CMK (cell line): ENCODE measurements around the gene ZC3H12C.

Experiments
- DNase-seq: peaks from one replicate; pipeline ENCODE4 v3.0.0-alpha.2; 2010; ENCODE audit warnings: low read depth

ZC3H12C gene

DNA sequence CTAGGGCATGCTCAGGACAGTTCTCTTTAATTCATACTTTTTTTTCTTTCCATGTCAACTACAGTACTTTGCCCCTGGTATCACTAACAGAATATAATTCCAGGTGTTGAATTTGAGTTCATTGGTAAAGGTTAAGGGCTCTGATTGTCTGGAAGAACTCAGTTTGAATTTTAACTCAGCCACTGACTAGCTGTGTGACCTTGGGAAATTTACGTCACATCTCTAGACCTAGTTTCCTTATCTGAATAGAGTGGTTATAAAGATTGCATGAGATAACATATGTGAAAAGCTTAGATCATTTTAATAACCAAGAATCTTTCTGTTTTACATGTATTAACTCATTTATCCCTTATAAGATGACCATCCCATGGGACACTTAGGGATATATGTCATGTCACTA lies 15.8 kb upstream of the ZC3H12C start:
- no peak for DNase-seq

DNA sequence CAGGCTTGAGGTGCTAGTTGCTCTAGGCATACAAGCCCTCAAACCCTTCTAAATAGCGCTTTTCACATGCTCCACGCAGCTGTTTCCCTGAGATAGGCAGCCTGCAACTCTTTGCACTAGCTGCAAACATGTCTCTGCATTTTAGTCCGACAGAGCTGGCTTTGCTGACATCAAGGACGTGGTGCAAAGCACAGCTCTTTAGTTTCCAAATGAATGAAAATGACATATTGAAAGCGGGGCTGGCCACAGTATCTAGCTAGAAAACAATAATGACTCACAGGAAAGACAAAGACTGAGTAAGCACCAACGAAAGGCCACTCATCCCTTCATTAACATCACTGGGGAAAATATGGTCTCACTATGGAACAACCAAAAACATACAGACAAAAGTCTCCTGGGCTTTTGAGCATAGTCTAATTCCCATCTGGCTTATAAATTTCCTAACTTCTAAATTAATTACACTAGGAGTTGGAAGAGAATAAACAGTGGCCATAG lies 15.3 kb upstream of the ZC3H12C start:
- DNase-seq = no peak

DNA sequence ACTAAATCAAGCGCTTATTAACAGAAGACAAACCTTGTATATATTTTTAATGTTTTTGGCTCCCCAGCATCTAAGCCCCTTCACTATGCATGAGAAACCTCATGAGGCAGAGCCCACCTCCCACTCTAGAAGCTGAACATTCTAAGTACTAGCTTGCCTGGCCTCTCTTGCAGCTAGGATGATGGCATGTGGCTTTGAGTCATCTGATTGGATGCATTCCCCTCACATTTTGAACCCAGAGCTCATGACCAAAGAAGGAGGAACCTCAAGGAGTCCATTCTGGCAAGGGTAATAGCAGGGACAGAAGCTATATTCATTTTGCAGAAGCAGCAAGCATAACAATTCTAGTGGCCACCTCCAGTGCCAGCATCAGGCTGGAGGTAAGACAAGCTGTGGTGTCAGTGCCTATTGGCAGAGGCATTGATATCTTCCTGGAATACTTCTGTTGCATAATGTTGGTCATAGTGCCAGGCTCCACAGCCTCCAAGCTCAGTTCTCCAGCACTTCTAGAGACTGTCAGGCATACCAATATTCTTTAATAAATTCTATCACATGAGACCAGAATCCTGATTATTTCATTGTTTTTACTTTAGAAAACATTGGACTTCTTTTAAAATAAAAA lies 14.2 kb upstream of the ZC3H12C start:
- no peak for DNase-seq

DNA sequence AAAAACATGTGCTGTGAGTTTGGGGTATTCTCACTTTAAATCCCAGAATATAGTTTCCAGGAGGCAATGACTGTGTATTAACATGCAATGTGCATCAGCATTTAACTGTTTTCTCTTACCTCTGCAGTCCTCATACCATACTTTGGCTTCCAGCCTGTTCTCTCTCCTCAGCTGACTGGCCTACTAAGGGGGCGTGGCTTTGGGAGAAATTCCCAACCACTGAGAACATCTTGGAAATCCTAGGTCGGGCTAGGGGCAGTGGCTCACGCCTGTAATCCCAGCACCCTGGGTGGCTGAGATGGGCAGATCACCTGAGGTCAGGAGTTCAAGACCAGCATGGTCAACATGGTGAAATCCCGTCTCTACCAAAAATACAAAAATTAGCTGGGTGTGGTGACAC lies 13.5 kb upstream of the ZC3H12C start:
- DNase-seq = no peak

DNA sequence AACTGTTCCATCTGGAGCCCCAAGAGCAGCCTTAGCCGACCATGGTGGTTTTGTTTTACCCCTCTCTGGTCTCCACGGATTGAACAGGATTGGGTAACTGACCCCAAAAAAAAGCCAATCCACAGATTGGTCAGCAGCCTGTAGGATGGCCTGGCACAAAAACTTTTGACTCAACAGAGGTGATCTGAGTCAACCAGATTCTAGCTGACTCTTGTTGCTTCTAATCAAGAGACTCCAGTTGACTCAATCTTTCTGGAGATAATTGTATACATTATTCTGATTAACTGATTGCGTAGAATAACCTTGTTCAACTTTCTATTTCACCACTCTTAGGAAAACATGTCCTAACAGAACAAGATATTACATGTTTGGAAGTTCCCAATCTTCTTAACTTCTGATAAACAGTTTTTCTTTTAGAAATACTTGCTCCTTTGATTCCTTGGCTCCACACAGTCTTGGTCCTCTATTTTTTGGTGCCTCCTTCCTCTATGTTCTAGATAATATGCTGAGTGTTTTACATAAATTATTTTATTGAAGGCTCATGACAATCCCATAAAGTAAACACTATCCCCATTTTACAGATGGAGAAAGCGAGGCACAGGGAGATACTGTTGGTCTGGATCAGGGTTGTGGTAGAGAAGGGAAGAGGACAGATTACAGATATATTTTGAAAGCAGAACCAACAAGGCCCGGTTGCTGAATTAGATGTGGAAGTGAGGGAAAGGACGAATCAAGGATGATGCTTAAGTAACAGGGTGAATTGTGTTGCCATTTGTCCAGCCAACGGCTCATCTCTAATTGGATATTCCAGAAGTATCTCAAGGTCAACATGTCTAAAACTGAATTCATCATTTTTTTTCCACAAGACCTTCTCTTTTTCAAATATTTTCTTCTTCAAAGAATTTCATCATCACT lies 11.5 kb upstream of the ZC3H12C start:
- no peak for DNase-seq

DNA sequence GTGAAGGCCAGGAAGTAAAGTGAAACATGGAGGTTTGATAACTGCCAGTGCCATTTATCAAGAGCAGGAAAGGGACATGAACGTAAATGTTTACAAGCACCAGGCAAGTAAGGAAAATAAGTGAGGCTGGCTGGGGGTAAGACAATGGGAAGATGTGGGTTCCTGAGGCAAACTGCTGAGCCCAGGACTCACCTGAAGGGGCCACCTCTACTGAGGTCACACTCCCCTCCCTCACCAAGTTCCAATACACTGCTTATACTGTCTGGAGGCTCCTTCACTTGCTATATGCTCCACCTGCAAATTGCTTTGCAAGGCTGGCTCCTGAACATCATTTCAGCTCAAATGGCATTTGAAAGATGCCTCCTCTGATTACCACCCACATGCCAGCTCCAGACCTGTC lies 10.3 kb upstream of the ZC3H12C start:
- DNase-seq = no peak

DNA sequence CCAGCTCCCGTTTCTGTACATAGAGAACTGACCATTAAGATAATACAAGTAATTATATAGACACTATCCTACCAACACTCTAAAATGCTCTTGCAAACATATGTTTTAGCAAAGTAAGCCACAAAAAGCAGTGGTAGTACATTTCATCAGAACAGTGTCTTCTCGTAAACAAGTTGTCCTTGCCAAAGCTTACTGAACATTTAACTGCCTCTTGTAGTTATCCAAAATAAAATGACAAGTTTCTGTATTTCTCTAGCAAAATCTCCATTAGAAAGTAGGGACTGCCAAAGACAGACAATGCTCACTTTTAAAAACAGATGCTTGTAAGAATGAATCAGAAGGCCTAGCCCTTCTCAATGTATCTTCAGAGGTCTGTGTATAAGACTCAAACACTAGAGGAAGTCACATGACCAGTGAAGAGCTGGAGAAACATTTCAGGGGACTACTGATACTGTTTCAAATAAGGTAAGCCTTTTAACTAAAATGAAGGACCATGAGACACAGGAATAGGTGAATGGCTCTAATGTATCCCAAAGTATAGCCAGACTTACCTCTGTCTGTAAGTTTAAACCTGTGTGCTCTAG lies 7.8 kb upstream of the ZC3H12C start:
- DNase-seq = no peak

DNA sequence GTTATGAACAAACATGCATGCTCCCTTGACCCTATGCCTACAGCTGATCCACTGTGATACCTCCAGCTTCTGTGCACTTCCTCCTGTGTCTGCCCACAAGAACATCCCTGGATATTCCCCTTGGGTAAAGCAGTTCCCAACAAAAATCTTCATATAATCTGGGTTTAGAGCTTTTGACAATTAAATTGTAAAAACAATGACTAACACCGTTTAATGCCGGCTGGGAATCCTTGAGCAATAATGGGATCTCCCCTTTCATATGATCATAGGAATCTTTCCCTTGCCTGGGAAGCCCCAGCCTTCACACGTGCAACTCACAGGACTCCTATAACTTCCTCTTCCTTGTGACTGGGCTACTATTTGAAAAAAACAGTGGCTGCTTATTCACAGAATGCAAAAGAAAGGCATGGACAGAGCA lies 6.3 kb upstream of the ZC3H12C start:
- no peak for DNase-seq

DNA sequence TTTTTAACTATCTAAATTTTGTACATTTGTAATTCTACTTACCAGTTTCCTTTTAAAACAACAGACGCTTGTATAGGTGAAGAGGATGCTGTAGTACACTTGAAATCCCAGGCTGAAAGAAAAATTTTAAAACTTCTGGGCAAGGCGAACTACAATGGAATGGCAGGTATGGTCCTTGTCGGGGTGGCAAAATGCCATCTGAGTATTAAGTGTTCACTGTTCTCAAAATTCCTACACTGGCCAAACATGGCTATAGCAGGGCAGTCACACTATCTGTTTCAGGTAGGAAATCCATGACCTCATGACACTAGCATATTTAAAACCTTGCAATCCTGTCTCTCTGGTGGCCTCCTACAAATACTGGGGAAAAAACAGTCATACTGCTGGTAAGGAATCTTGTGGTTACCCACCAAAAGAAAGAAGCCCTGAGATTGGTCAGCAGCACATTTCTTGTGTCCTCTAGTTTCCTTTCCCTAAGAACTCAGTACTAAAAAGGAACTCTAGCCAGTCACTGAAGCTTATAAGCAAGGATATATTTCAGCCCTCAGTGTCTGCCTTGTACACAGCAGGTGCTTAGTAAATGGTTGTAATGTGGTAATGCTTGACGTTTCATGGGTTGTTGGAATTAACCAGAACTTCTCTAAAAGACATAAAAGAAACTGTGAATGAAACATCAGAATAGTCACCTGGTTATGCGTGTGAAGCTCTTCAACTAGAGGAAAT lies 5.2 kb upstream of the ZC3H12C start:
- no peak for DNase-seq

DNA sequence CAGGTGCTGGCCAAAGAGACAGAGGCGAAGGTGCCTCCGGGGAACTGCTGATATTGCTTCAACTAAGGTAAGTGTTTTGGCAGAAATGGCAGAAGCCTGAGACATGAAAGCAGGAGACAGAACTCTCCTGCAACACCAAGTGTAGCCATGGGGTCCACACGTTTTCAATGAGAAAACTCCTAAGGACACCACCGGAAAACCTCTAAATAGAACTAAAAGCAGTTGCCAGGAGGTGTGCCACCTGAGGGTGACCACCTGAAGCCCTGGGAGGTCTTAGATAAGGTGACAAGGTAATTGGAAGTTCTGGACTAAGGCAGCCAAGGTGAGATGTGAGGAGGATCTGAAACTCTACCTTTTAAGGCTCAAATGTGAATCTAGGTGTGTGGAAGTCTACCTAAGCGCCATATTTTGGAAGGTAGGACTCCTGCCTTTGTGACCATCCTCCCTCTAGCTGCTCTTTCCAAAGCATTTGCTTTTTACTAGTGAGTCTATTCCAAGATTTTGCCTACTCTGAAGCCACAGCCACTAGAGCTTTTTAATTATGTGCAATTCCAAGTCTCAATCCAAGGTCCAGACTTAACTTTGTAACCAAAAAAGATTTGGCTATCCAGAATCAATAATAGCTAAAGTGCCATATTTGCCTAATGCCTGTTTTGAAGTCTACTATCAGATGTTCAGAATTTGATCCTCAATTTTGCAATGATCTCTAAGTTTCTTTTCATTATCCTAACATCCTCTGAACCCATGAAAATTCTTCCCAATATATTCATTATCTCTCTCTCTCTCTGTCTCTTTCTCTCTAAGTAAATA lies 4.5 kb upstream of the ZC3H12C start:
- no peak for DNase-seq

DNA sequence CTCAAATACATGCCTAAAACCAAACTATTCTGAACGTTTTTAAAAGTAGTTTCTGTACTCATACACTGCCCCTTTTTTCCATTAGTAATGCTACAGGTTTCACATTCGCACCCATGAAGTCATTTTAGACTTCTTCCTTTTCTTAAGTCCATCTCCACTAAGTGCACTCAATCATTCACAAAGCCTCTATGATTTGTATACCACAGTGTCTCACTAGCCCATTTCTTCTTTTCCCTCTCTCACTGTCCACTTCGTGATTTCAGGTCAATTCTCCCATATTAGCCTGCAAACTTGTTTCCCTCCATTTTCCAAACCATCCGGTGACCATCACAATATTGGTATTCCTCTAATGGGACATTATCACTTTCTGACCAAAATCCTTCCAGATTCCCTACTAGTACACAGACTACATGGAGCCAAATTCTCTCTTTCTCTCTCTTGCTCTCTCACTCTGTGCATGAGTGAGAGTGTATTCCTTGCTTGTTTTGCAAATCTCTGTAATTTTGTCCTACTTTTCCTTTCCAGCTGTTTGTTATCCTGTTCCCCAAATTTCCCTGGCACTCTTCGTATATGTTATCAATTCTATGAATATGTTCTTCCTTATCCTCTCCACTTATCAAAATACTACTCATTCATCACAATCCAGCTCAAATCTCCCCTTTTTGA lies 3.4 kb upstream of the ZC3H12C start:
- no peak for DNase-seq

DNA sequence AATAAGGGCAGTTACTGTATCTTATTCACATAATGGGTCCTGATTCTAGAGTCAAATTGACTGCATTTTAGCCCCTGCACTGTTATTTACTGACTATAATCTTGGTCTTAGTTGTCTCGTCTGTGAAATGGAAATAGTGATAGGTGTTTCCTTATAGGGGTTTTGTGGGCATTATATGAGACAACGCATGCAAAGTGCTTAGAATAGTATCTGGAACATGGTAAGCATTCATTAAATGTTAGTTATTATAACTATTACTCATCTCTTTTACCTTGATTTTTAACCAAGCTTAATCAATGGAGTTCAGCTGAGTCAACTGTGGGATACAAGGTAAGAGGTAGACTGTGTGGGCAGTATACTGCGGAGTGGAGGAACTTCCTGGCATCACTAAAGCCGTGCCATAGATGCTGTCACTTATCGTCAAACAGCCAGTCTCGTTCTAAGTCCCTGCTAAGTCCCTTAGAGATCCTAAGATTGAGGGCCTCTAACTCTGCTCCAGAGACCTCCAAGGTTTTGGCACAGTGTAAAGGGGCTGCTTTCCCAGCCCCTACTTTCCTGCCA lies 2.6 kb upstream of the ZC3H12C start:
- DNase-seq = no peak

DNA sequence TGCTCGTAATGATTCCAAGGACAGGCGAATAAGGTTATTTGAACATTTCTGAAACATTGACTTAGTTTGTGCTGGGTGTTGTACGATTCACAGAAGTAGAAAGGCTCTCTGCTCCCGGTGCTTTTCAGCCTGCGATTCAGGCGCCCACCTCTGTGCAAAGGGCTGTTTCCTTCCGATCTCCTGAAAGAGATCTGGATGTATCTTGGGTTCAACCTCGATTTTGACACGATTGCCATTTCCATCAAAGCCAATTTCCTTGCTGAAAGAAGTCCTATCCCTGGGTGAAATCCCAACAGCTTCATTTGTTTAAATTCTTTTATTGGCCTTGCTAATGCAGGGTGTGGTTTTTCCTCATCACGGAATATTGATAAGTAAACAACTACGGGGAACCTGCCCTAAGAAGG lies 1.1 kb upstream of the ZC3H12C start:
- no peak for DNase-seq

DNA sequence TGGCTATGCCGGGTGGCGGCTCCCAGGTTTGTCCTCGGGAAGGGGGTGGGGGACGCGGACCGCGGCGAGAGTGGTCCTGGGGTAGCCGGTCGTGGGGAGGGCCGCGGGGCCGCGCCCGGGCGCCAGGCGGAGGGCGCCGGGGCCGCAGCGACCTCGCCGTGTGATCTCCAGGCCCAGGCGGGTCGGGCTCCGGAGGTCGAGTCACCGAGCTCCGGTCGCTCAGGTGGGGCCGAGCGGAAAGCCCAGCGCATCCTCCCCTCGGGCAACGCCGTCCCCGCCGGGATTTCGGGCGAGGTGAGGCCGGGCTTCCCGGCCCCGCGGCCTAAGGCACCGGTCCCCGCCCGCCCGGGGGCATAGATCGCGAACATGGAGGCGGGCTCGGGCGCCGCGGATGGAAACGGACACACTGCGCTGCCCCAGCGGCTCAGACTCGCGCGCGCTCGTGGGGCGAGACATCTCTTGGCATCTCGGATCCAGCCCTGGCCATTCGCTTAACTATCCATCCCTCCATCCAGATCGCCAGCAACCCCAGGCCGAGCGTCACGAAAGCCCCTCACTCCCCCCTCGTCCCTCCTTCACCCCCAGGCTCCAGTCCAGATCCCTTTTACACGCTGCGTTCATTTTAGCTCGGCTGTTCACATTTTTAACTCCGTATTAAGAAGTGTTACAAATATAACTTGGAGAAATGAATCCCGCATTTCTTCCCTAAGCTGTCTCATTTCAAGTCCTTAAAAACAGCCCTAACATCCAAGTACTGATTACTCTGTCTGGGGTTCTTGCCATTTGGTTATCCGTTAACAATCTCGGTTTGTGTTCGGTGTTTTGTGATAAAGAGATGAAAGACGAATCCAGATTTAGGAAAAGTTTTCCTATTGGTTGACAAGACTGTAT lies 460 bp downstream of the ZC3H12C start:
- DNase-seq = no peak

DNA sequence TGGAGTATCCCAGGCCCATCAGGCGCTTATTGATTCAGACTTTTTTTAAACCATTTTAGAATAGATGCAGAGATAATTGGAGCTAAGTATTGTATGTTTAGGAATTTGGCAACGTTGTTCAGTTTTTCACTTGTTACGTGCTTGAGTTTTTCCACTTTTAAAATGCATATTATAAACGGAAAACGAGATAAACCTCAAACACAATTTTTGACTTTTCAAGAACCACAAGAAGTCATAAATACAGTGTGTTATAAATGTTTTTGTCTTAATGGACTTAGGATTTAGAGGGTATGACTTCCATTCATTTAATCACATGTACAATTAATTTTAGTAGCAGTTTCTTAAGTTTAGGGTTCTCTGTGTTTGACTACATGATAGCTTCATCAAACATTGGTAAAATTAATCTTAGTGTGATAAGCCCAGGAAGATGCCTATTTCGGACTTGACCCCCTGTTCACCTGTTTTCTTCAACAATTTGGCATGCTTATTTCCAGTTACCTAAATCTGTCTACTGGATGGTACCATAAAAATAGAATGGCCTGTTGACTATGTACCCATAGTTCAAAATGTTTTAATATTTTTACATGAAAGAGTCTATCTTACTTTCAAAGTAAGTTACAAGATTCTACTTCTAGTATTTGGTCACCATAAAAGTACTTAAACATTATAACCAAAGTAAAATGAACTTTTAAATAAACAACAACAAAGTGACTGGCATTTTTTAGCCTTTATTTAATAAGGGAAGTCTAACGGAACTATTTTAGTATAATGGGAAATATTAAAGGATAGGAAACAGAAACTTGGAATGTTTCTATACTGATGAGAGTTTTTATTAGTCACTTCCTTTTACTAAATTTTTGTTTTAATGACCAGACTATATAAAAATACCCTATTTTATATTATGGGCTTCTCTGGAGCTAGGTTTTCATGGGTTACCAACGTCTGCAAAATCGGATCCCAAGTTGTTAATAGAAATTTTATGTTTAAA lies 1.4 kb downstream of the ZC3H12C start:
- no peak for DNase-seq

DNA sequence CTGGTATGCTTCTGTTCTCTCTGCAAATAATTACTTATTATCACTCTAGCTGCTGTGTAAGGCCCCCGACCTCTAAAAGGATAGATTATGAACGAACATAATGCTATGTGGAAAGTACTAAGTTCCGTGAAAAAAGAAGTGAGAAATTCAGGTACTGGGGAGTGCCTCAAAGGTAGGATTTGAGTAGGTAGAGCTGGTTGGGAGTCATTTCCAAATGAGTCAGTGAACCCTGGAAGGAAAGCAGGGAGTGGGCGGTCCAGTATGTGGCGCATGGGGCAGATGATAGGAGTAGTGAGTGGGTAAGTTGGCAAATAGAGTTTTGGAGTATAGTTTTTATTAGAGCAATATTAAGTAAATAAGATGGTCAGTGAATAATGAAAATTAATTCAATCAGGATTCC lies 2.4 kb downstream of the ZC3H12C start:
- no peak for DNase-seq

DNA sequence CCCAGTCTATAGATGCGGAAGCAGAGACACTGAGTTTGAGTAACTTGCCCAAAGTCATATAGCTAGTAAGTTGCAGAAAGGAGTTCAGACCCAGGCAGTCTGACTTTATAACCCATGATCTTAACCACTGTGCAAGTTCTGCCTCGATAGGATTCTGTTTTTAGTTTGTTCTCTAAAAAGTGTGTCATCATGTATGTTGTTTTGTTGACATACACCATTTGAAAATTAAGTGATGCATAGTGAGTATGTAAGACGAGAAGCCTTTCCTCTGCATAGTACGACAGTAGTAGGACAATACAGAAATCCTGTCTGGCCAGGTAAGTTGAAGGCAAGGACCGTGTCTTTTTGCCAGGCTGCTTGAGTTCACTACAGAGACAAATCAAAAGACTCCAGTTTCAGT lies 3.3 kb downstream of the ZC3H12C start:
- no peak for DNase-seq

DNA sequence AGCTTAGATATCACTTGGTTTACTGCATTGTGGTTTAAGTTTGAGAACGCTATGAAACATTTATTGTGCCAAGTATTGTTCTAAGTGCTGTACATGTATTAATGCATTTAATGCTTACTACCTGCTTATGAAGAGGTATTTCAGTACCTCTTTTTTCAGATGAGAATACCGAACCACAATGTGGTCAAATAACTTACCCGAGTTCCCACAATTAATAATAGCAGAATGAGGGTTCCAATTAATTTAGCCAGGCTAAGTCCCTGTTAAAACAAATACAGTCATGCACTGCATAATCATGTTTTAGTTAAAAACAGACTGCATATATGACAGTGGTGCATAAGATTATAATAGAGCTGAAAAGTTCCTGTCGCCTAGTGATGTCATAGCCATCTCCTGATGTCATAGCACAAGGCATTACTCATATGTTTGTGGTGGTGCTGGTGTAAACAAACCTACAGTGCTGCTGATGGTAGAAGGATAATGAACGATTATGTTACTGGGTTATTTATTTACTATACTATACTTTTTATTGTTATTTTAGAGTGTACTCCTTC lies 4.3 kb downstream of the ZC3H12C start:
- no peak for DNase-seq
